Inflammatory macrophage treated with lipopolysaccharide for 4 hours (primary cell): ENCODE data around the gene KAT8.
"Not testable (repeated sequence)": the region's sequence is repeated elsewhere in the genome, so short reads cannot be mapped to it uniquely, and the experiment has no call there.

Source experiments
- DNase-seq: peaks from one replicate; pipeline ENCODE4 v3.0.0-alpha.2; 2020

Gene KAT8

GRCh38 chr16:31149894-31150890 is 32.7 kb downstream of the KAT8 start, which contains the start of gene PRSS36:
Gene PRSS36 (minus strand): TSS chr16:31150066. CDS start chr16:31150035, 31 bp downstream.
- no peak for DNase-seq

GRCh38 chr16:31150976-31151375 is 33.5 kb downstream of the KAT8 start:
- peak; percentile 24 for DNase-seq

- peak; percentile 76 for DNase-seq
These were observed 39.7 kb downstream of the KAT8 start for GRCh38 chr16:31157136-31157535.

- DNase-seq = peak; percentile 33
These were observed 49.9 kb downstream of the KAT8 start for GRCh38 chr16:31167315-31167714.

- no peak for DNase-seq
These were observed 51.4 kb downstream of the KAT8 start for GRCh38 chr16:31168848-31169247.

- DNase-seq = not testable (repeated sequence)
These were observed 52.6 kb downstream of the KAT8 start for GRCh38 chr16:31170048-31170447.

GRCh38 chr16:31177136-31177535 is 59.7 kb downstream of the KAT8 start:
- peak; percentile 72 for DNase-seq

GRCh38 chr16:31179219-31179746 is 61.8 kb downstream of the KAT8 start:
- DNase-seq = peak; percentile 19

- DNase-seq = peak; percentile 83
These were observed 62.4 kb downstream of the KAT8 start, which contains the start of gene FUS for GRCh38 chr16:31179747-31180459. Gene FUS (plus strand): TSS chr16:31180139. CDS start chr16:31180215, 76 bp downstream.
